Adipocyte (in vitro differentiated cells): ENCODE measurements around the gene MKNK2.

Source experiments
- DNase-seq: peaks from one replicate; pipeline ENCODE4 v3.0.0-alpha.2; 2015; ENCODE audit warnings: low read depth
- H3K27me3 ChIP-seq: replicated peaks from 2 replicates; pipeline ENCODE4 v1.7.0; 2013; ENCODE audit warnings: mild to moderate bottlenecking, low read length, moderate library complexity; ENCODE audit not compliant: control insufficient read depth, insufficient read depth
- H3K36me3 ChIP-seq: 2 replicates; pipeline ENCODE4 v1.7.0; 2013; ENCODE audit warnings: low read length, mild to moderate bottlenecking, moderate library complexity; ENCODE audit not compliant: control insufficient read depth, insufficient read depth, severe bottlenecking
- H3K4me1 ChIP-seq: 2 replicates; pipeline ENCODE4 v1.7.0; 2013; ENCODE audit warnings: mild to moderate bottlenecking, low read length, moderate library complexity; ENCODE audit not compliant: control insufficient read depth, insufficient read depth
- H3K4me3 ChIP-seq: 2 replicates; pipeline ENCODE4 v1.7.0; 2013; ENCODE audit warnings: mild to moderate bottlenecking, low read length, moderate library complexity
- H3K9ac ChIP-seq: 2 replicates; pipeline ENCODE4 v1.7.0; 2013; ENCODE audit warnings: mild to moderate bottlenecking, low read length, moderate library complexity
- H3K9me3 ChIP-seq: 2 replicates; pipeline ENCODE4 v1.7.0; 2013; ENCODE audit warnings: mild to moderate bottlenecking, low read length, moderate library complexity; ENCODE audit not compliant: control insufficient read depth

Gene MKNK2

DNA sequence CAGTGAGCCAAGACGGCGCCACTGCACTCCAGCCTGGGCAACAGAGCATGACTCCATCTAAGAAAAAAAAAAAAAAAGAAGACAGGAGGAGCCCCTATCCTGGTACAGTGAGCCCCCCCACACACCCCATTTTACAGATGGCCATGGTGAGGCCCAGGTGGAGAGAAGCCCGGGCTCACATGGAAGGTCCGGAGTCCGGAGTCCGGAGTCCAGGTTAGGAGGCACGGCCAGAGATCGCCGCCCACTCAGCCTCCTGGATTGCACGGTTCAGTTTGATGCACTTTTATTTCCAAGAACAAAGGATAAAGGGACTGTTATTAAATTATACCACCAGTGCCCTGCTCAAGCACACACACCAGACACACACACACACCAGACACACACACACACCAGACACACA lies 24.3 kb downstream of the MKNK2 start:
- DNase-seq: no peak
- Histone ChIP-seq H3K36me3 (no peaks in the 10 kb centered on the region), H3K4me3 (peak overlapping the region; percentile 45), H3K9me3 (peaks cover 4% of the 10 kb centered on the region), H3K9ac (peak overlapping the region; percentile 73), H3K4me1 (peaks cover 24% of the 10 kb centered on the region), H3K27me3 (no peaks in the 10 kb centered on the region)

GRCh38 chr19:2022289-2022688 lies 28.8 kb downstream of the MKNK2 start:
- Histone ChIP-seq H3K36me3 (no peaks in the 10 kb centered on the region), H3K9ac (no peak overlapping the region), H3K4me3 (no peak overlapping the region), H3K9me3 (peaks cover 4% of the 10 kb centered on the region), H3K4me1 (peaks cover 6% of the 10 kb centered on the region), H3K27me3 (no peaks in the 10 kb centered on the region)
- no peak for DNase-seq

DNA sequence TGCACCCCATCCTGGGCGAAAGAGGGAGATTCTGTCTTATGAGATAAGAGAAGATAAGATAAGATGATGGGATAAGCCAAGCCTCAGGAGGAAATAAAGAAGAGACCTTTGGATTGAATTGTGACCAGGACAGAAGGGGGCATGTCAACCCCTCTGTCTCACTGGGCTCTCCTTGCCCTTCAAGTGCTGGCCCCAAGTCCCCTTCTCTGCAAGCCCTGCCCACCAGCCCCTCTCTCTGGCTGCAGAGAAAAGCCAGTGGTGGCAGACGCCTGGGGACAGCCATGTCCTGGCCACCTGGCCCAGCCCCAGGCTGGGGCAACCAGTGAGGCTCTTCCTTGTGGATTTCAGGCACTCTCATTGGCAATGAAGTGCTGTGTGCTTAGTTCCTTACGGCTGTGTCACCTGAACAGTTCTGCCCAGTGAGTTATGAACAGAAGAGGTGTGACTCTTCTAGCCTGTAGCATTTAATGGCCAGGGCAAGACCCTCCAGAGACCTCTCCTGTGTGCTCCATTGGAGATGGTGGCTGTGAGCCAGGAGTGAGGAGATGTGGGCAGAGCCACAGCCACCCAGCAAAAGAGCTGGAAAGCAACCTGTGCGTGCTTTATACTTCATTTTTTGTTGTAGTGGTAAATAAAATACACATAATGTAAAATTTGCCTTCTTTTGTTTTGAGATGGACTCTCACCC lies 29.4 kb downstream of the MKNK2 start:
- H3K4me3 ChIP-seq: no peak overlapping the region
- no peaks in the 10 kb centered on the region for H3K36me3 ChIP-seq
- H3K9ac ChIP-seq: no peak overlapping the region
- no peaks in the 10 kb centered on the region for H3K4me1 ChIP-seq
- no peak for DNase-seq
- peaks cover 4% of the 10 kb centered on the region for H3K9me3 ChIP-seq
- no peaks in the 10 kb centered on the region for H3K27me3 ChIP-seq

GRCh38 chr19:2018752-2019151 lies 32.3 kb downstream of the MKNK2 start:
- Histone ChIP-seq H3K27me3 (no peaks in the 10 kb centered on the region), H3K4me1 (peaks cover 5% of the 10 kb centered on the region), H3K4me3 (no peak overlapping the region), H3K9me3 (no peaks in the 10 kb centered on the region), H3K36me3 (no peaks in the 10 kb centered on the region), H3K9ac (no peak overlapping the region)
- DNase-seq: no peak

DNA sequence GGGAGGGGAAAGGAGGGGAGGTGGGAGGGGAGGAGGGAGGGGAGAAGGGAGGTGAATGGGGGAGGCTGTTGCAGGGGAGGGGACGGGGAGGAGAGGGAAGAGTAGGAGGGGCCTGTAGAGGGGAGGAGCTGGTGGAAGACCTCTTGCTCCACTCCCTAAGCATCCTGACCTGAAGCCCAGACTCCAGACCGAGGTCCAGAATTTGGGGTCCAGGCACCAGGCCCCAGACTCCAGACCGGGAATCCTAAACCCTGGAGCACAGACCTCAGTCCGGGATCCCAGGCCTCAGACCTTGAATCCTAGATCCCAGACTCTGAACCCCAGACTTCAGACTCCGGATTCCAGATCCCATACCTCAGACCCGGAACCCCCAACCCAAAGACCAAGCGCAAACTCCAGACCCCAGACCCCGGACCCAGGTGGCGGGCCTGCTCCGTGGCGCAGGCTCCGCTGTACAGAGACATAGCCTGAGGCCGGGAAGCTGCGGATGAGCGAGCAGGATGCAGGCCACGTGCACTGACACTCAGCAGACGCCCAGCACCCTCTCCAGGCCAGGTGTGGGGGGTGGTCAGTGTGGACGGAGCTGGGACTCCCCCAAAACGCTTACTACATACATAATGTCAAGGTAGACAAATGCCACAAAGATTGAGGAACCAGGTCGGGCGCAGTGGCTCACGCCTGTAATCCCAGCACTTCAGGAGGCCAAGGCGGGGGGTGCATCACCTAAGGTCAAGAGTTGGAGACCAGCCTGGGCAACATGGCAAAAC lies 34.8 kb downstream of the MKNK2 start:
- peak; percentile 90 for DNase-seq
- peak overlapping the region; percentile 38 for H3K4me3 ChIP-seq
- no peaks in the 10 kb centered on the region for H3K27me3 ChIP-seq
- H3K4me1 ChIP-seq: peaks cover 5% of the 10 kb centered on the region
- H3K9me3 ChIP-seq: no peaks in the 10 kb centered on the region
- peak overlapping the region; percentile 50 for H3K9ac ChIP-seq
- H3K36me3 ChIP-seq: no peaks in the 10 kb centered on the region

- H3K4me1 ChIP-seq: peaks cover 5% of the 10 kb centered on the region
- DNase-seq: peak; percentile 85
- no peaks in the 10 kb centered on the region for H3K36me3 ChIP-seq
- no peaks in the 10 kb centered on the region for H3K27me3 ChIP-seq
- no peaks in the 10 kb centered on the region for H3K9me3 ChIP-seq
- H3K9ac ChIP-seq: peak within 1 kb of the TSS; percentile 83
- peak within 1 kb of the TSS; percentile 81 for H3K4me3 ChIP-seq
Measured at GRCh38 chr19:2015608-2015950, 35.5 kb downstream of the MKNK2 start, which contains the start of gene BTBD2. BTBD2 (minus strand) TSS chr19:2015714; CDS start chr19:2015703, 11 bp downstream.

DNA sequence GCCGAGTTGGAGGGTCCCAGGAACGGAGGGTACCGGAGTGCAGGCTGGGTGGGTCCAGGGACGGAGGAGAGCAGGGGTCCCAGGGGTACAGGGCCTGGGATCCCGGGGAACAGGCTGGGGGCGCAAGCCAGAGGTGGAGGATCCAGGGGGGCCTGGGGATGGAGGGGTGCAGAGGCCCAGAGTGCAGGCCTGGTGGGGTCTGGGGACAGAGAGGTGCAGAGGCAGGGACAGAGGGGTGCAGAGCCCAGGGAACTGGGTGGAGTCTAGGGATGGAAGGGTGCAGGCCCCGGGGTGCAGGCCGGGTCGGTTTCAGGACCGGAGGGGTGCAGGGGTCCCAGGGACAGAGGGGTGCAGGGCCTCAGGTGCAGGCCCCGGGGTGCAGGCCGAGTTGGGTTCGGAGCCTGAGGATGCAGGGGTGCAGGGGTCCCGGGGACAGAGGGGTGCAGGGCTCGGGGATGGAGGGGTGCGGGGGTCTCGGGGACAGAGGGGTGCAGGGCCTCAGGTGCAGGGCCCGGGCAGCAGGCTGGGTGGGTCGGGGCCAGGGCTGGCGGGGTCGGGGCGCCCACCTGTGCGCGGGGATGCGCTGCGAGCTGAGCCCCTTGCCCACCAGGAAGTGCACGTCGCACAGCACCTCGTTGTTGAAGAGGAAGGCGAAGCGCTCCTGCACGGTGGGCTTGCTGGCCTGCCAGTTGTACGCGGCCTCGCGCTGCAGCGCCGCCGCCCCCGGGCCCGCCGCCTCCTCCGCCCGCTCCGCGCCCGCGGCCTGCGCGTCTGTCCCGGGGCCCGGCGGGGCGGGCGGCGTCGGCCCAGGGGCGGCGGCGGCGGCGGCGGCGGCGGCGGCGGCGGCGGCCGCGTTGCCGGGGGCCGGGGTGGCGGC lies 36.1 kb downstream of the MKNK2 start:
- H3K36me3 ChIP-seq: no peaks in the 10 kb centered on the region
- H3K4me3 ChIP-seq: peak overlapping the region; percentile 81
- H3K9me3 ChIP-seq: no peaks in the 10 kb centered on the region
- H3K9ac ChIP-seq: peak overlapping the region; percentile 83
- DNase-seq: peak; percentile 63
- peaks cover 5% of the 10 kb centered on the region for H3K4me1 ChIP-seq
- H3K27me3 ChIP-seq: no peaks in the 10 kb centered on the region

DNA sequence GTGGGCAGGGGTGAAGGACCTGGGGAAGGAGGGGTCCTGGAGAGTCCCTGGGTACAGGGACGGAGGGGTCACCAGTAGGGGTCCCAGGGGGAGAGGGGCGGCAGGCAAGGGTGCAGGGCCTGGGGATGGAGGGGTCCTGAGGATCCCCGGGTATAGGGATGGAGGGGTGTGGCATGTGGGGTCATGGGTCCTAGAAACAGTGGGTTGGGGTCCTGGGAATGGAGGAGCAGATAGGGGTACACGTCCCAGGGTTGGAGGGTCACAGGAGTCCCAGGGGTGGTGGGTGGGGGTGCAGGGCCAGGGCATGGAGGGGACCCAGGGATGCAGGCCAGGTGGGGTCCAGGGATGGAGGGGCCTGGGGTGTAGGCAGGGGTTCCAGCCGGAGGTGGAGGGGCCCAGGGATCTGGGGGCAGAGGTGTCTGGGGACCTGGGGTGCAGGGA lies 36.9 kb downstream of the MKNK2 start:
- no peaks in the 10 kb centered on the region for H3K36me3 ChIP-seq
- H3K4me3 ChIP-seq: peak overlapping the region; percentile 81
- no peaks in the 10 kb centered on the region for H3K9me3 ChIP-seq
- H3K4me1 ChIP-seq: peaks cover 5% of the 10 kb centered on the region
- peak overlapping the region; percentile 83 for H3K9ac ChIP-seq
- DNase-seq: no peak
- H3K27me3 ChIP-seq: no peaks in the 10 kb centered on the region

- no peaks in the 10 kb centered on the region for H3K27me3 ChIP-seq
- DNase-seq: no peak
- H3K4me3 ChIP-seq: no peak overlapping the region
- H3K9ac ChIP-seq: no peak overlapping the region
- H3K4me1 ChIP-seq: peaks cover 5% of the 10 kb centered on the region
- no peaks in the 10 kb centered on the region for H3K36me3 ChIP-seq
- no peaks in the 10 kb centered on the region for H3K9me3 ChIP-seq
Measured at GRCh38 chr19:2013683-2013961, 37.4 kb downstream of the MKNK2 start.

DNA sequence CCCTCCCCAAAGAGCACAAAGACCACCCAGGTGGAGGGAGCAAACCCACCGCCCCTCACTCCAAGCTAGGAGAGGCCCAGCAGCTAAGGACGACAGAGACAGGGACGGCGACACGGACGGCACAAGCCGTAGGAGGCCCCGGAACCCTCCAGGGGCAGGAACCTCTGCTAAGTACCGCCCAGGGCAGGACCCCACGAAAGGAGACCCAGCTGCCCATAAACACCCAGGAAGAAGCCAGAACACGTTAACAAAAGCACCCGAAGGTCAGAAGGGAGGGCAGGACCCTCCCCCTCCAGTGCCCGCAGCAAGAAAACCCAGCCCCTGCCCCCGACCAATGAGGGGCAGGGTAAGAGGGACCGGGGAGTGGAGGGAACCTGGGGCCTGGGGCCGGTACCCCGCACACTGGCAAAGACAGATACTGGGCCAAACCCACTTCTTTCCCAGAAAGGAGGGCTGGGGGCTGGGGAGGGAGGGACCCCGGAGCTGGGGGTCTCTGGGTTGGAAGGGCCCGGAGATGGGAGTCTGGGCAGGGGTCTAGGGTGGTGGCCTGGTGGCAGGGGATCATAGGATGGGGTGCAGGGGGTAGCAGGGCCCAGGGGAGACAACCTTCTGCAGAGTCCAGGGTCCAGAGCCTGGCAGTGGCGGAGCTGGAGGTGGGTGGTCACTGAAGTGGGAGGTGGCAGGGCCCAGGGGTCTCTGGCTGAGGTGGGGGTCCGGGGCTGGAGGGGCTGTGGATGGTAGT lies 37.9 kb downstream of the MKNK2 start:
- Histone ChIP-seq H3K9me3 (no peaks in the 10 kb centered on the region), H3K27me3 (no peaks in the 10 kb centered on the region), H3K4me1 (peaks cover 5% of the 10 kb centered on the region), H3K9ac (no peak overlapping the region), H3K36me3 (no peaks in the 10 kb centered on the region), H3K4me3 (no peak overlapping the region)
- no peak for DNase-seq

DNA sequence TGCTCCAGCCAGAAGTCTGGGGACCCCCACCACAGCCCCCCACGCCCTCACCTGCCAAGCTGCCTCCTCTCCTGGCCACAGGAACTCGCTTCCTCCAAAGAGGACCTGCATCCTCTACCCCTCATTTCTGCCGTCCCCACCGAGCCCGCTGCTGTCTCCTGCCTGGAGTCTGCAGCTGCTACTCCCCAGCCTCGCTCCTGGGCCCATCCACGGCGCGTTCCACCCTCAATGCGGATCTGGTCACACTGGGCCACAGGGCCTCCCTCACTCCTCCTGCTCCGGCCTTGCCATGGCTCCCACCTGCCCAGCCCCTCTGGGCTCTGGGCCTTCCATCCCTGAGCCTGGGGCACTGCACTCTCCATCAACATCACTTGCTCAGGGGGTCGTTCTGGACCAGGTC lies 39.9 kb downstream of the MKNK2 start:
- no peaks in the 10 kb centered on the region for H3K9me3 ChIP-seq
- no peak overlapping the region for H3K4me3 ChIP-seq
- peaks cover 2% of the 10 kb centered on the region for H3K4me1 ChIP-seq
- H3K27me3 ChIP-seq: no peaks in the 10 kb centered on the region
- DNase-seq: no peak
- no peak overlapping the region for H3K9ac ChIP-seq
- H3K36me3 ChIP-seq: no peaks in the 10 kb centered on the region
